NCI-H446 treated with DMSO at 0.1 percent for 48 hours (cell line): ENCODE results near the gene PLEKHA5.

Source experiments
- DNase-seq: peaks from one replicate; lab custom pipeline; 2025; lab: John Stamatoyannopoulos, UW

PLEKHA5 gene

GRCh38 chr12:19234981-19235871, 105.7 kb downstream of the PLEKHA5 start:
- DNase-seq = no peak

- DNase-seq = no peak
These were observed 107.1 kb downstream of the PLEKHA5 start for GRCh38 chr12:19236656-19237055.

- no peak for DNase-seq
These were observed 109.0 kb downstream of the PLEKHA5 start for GRCh38 chr12:19238540-19238939.

GRCh38 chr12:19239102-19239501, 109.6 kb downstream of the PLEKHA5 start:
- no peak for DNase-seq

GRCh38 chr12:19239616-19240234, 110.2 kb downstream of the PLEKHA5 start:
- DNase-seq = no peak

GRCh38 chr12:19242581-19242980, 113.0 kb downstream of the PLEKHA5 start:
- DNase-seq = no peak

GRCh38 chr12:19243551-19243950, 114.0 kb downstream of the PLEKHA5 start:
- DNase-seq = no peak

- DNase-seq = no peak
These were observed 114.8 kb downstream of the PLEKHA5 start for GRCh38 chr12:19244312-19244711.

GRCh38 chr12:19245106-19245505, 115.6 kb downstream of the PLEKHA5 start:
- no peak for DNase-seq

- no peak for DNase-seq
These were observed 116.1 kb downstream of the PLEKHA5 start for GRCh38 chr12:19245666-19246065.

GRCh38 chr12:19246933-19247332, 117.4 kb downstream of the PLEKHA5 start:
- no peak for DNase-seq

GRCh38 chr12:19248929-19249602, 119.5 kb downstream of the PLEKHA5 start:
- no peak for DNase-seq

GRCh38 chr12:19251481-19252132, 122.1 kb downstream of the PLEKHA5 start:
- peak; percentile 51 for DNase-seq

GRCh38 chr12:19260135-19260534, 130.6 kb downstream of the PLEKHA5 start:
- DNase-seq = no peak

- DNase-seq = no peak
These were observed 132.2 kb downstream of the PLEKHA5 start for GRCh38 chr12:19261773-19262172.

GRCh38 chr12:19263672-19264071, 134.1 kb downstream of the PLEKHA5 start:
- no peak for DNase-seq

GRCh38 chr12:19273482-19274330, 144.2 kb downstream of the PLEKHA5 start:
- peak; percentile 23 for DNase-seq

- no peak for DNase-seq
These were observed 147.2 kb downstream of the PLEKHA5 start for GRCh38 chr12:19276767-19277166.

- no peak for DNase-seq
These were observed 148.2 kb downstream of the PLEKHA5 start for GRCh38 chr12:19277711-19278110.

GRCh38 chr12:19278407-19278806, 148.9 kb downstream of the PLEKHA5 start:
- DNase-seq = no peak

GRCh38 chr12:19282133-19282699, 152.7 kb downstream of the PLEKHA5 start:
- DNase-seq = no peak
